Skin epidermis (tissue), 12 donors: Measurements from ENCODE around the gene NABP1.

Source experiments
- H3K27ac ChIP-seq, 21 experiments: fragments of 200-600 bp; sonication (generic) in 11 of 21; one replicate each; pipeline ENCODE4 v1.5.0; 2020; ENCODE audit warnings: mild to moderate bottlenecking in 3 of 21, inconsistent platforms in 2 of 21, moderate library complexity in 2 of 21
- H3K4me3 ChIP-seq, 7 experiments: fragments of 200-600 bp; sonication (generic) in 2 of 7; one replicate each; pipeline ENCODE4 v1.5.0; 2020; ENCODE audit warnings: inconsistent platforms in 2 of 7, mild to moderate bottlenecking in 2 of 7, moderate library complexity in 1 of 7

The NABP1 gene

GRCh38 chr2:191696966-191697365, 19.0 kb downstream of the NABP1 start:
- Histone ChIP-seq H3K4me3 (no peak overlapping the region), H3K27ac (no peak overlapping the region)

GRCh38 chr2:191697870-191698269, 19.9 kb downstream of the NABP1 start:
- H3K4me3 ChIP-seq = no peak overlapping the region
- H3K27ac ChIP-seq = no peak overlapping the region

DNA sequence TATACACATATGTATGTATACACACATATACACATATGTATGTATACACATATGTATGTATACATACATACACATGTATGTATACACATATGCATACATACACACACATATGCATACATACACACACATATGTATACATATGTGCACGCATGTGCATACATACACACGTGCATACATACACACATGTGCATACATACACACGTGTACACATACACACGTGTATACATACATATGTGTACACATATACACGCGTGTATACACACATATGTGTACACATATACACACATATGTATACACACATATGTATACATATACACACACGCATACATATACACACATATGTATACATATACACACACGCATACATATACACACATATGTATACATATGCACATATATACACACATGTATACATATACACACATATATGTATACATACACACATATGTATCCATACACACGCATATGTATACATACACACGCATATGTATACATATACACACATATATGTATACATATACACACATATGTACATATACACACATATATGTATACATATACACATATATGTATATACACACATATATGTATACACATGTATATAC, 21.5 kb downstream of the NABP1 start:
- H3K4me3 ChIP-seq = no peak overlapping the region
- no peak overlapping the region for H3K27ac ChIP-seq

- H3K27ac ChIP-seq = no peak overlapping the region
Observed at GRCh38 chr2:191701029-191701428, 23.1 kb downstream of the NABP1 start.

GRCh38 chr2:191701696-191702095, 23.8 kb downstream of the NABP1 start:
- no peak overlapping the region for H3K4me3 ChIP-seq
- H3K27ac ChIP-seq = no peak overlapping the region

More at GRCh38 chr2:191701029-191701428, 23.1 kb downstream of the NABP1 start:
- H3K4me3 ChIP-seq = no peak overlapping the region

DNA sequence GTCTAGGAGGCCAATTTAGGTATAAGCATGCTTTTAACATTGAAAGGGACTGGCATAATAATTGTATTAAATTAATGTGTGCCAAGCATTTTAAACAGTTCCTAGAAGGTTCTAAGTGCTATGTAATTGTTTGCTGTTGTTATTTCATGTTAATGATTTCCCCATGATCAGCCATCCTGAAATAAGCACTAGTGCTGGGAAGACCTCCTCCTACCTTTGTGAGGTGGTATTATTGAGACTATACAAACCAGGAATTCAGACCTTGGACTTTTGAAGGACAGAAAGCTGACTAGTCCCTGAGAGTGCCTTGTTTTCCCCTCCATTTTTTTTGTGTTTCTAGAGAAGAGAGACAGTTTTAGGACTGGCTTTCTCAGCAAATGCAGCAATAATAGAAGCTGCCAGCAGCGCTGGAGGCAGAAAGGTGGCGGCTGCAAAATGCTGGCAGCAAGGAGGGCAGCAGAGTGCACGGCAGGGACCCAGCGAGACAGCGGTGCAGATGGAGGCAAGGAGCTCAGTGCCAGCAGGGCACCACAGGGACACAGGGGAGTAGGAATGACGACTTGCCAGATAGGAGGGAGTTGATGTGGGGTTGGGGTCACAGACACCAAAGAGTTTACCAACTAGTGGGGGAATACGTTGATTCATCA, 25.3 kb downstream of the NABP1 start:
- Histone ChIP-seq H3K27ac (no peak overlapping the region), H3K4me3 (no peak overlapping the region)

DNA sequence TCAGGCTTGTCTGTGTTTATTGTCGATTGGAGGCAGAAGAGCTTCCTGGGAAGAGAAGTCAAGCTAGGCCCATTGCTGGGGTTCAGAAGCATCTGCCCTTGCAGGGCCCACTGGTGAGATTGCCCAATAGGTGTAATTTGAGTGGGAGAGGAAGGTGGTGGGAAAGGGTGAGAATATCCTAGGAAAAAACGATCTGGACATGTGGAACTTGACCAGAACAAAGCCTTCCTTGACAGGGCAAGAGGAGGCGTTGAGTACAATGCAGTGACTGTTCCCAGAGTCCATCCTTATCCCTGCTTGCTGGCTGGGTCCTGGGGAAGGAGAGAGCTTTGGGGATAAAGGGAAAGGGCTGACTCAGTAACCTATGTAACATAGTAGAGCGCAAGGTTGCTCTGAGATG, 27.1 kb downstream of the NABP1 start:
- H3K4me3 ChIP-seq = no peak overlapping the region
- no peak overlapping the region for H3K27ac ChIP-seq

DNA sequence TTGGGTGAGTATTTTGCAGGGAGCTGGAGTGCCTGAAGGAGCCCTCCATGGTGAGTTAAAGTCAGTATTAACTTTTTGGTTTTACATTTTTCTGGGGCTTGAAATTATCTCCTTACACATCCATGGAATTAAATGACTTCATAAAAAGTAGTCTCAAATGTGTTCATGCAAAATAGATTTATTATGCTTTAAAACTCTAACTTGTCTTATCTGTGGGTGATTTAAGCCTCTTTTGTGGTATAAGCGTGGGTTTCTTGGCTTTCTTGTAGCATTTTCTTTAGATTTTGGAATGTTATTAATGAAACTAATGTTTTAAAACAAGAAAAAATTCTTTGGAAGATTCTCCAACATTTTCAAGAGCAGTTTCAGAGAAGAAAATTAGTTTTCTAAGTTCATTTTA, 27.8 kb downstream of the NABP1 start:
- Histone ChIP-seq H3K4me3 (no peak overlapping the region), H3K27ac (no peak overlapping the region)

DNA sequence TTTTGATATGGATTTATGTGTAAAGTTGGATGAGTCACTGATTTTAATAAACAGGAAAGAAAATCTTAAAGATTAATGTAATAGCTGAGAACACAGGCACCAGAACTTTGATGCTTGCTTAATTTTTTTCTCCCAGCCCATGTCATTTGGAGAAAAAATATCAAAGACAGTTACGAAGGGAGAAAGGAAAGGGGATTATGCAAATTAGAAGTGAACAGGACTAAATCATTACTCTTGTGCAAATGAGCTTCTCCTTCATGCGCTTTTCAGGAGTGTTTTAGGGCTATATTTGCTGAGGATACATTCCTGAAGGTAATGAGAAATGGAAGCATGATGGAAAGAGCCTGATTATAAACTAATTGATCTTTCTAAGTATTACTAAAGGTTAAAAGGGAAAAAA, 28.9 kb downstream of the NABP1 start:
- Histone ChIP-seq H3K27ac (no peak overlapping the region), H3K4me3 (no peak overlapping the region)

GRCh38 chr2:191707542-191707941, 29.6 kb downstream of the NABP1 start:
- H3K4me3 ChIP-seq = no peak overlapping the region
- no peak overlapping the region for H3K27ac ChIP-seq

- no peak overlapping the region for H3K27ac ChIP-seq
- H3K4me3 ChIP-seq = no peak overlapping the region
Observed at GRCh38 chr2:191710411-191710900, 32.5 kb downstream of the NABP1 start.

- Histone ChIP-seq H3K27ac (no peak overlapping the region), H3K4me3 (no peak overlapping the region)
Observed at GRCh38 chr2:191711621-191712020, 33.7 kb downstream of the NABP1 start.

- no peak overlapping the region for H3K4me3 ChIP-seq
- no peak overlapping the region for H3K27ac ChIP-seq
Observed at GRCh38 chr2:191713837-191714236, 35.9 kb downstream of the NABP1 start.

DNA sequence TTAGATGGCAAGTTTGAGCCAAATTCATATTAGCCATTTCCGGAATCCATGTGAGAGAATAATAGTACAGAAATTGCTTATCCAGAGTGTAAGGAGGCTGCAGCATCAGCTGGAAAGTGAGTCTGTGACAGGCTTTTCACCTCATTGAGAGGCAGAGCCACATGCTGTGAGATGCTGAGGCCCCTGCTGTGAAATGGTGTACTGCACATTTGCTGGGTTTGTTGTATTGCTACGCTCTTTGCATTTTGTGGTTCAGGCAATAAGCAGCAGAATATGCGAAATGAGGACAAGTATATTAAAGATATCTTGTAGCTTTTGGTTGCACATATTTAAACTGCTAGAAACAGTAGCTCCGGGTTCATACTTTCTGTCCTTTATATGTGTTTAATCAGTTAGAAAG, 37.0 kb downstream of the NABP1 start:
- Histone ChIP-seq H3K27ac (no peak overlapping the region), H3K4me3 (no peak overlapping the region)

DNA sequence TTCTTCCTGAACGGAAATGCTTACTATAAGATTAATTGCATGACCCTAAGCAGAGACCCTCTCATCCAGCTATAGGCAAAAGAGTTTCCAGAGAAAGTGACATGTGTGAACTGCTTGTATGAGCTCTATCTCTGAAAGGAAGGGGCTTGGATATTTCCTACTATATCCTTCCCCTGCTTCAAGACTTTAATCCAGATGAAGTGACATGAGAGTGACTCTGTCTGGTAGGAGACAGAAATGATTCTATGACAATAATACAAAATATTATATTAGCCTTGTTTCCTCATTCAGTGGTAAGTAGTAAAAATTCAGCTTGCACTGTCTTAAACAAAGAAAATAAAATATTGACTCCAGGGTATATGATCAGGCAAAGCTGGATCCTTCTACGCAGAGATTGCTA, 37.5 kb downstream of the NABP1 start:
- H3K4me3 ChIP-seq = no peak overlapping the region
- no peak overlapping the region for H3K27ac ChIP-seq

GRCh38 chr2:191719261-191719660, 41.3 kb downstream of the NABP1 start:
- H3K4me3 ChIP-seq = no peak overlapping the region
- no peak overlapping the region for H3K27ac ChIP-seq

- H3K4me3 ChIP-seq = no peak overlapping the region
- H3K27ac ChIP-seq = no peak overlapping the region
Observed at GRCh38 chr2:191719938-191720337, 42.0 kb downstream of the NABP1 start.

DNA sequence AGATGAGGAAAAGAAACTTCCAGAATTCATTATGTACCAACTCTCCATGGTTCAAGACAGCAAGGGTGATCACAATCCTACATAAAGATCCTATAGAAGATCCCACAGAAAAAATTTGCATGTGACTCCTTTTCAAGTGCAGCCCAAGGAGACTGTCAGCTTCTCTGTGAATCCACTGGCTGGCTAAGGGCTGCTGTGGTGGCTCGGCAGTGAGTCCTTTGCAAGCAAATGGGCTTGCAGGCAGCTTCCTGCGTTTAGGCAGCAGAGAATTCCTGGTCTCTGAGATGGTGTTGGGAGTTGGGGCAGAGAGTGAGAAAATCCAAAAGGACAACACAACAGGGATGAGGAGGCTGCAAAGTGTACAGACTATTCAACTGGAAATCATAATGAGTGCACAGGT, 43.4 kb downstream of the NABP1 start:
- no peak overlapping the region for H3K4me3 ChIP-seq
- H3K27ac ChIP-seq = no peak overlapping the region

GRCh38 chr2:191724015-191724414, 46.1 kb downstream of the NABP1 start:
- Histone ChIP-seq H3K27ac (no peak overlapping the region), H3K4me3 (no peak overlapping the region)

DNA sequence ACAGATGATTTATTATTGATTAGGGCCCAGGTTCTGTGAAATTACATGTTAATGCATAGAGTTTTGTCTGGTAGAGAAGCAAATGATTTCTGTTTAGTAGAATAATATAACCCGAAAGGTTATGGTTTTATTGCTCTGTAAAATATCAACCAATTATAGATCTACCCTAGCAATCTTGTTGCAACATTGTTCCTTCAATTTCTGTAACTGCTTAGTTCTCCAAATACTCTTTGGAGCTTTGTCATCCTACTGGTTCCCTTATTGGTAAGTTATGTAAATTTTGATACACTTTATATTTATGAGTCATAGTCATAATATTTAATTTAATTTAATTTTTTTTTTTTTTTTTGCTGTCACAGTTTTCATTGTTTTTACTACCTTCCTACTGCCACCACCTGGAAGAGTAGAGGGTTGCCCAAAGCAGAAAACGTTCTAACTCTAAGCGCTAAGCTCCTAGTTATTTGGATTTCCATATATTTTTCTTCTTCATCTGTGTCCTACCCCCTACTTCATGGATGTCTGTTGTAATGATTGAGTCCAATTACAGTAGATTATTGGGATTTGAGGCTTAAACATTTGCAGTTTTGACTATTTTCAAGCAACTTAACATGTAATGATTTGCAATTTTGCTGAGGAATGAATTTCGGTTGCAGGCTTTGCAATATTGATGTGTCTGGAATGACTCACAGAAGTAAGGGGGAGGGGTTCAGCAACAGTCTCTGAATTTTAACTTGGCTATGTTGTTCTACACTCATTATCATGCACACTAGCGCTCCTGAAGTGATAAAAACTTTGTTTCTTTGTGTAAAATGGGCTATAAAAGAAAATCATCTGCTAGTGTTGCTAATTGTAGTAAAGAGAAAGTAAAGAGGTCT, 51.1 kb downstream of the NABP1 start:
- Histone ChIP-seq H3K27ac (no peak overlapping the region), H3K4me3 (no peak overlapping the region)

DNA sequence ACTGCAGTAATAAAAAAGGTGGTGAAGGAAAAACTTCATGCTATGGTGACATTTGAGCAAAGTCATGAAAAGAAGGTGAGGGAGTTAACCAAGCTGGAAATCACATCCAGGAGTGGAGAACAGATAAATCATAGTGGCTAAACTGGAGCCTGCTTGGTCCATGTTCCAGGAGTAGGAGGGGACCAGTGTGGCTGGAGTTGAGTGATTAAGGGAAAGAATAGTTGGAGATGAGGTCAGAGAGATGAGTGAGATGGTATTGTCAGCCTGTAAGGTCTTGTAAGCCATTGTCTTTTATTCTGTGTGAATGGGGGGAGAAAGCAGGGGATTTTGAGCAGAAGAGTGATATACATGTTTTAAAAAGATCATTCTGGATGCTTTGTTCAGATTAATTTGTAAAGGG, 52.3 kb downstream of the NABP1 start:
- H3K27ac ChIP-seq = no peak overlapping the region
- no peak overlapping the region for H3K4me3 ChIP-seq
